ENCODE data around the gene ADAMTSL3. TPM values are rescaled to one million over a fixed set of nuclear protein-coding genes. Genes with fewer than 3 reads are reported as not detected.

The ADAMTSL3 gene
- total and polyA plus RNA-seq, 2 of the 8 experiments (the other 6 are each of a cell fraction or from before 2014, with no cell fraction given) = 0.35 to 1.4 TPM

DNA sequence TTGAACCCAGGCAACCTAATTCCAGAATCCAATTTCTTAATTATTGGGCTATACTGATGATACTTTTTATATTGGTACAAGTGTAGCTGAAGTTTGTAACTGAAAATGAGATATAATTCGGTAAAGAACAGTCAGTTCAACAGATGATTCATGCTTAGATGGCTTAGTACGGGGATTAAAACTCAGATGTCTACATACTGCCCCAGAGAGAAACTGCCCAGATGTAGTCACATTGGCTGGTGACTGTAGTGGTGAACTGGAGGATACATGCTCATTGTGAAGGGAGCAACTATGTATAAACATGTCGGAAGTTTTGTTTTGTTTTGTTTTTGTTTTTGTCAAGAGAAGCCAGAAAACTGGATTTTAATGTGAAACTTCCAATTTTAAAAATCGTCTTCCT lies 179.6 kb downstream of the ADAMTSL3 start:
- H3K56ac ChIP-seq (replicated peaks; ENCODE audit: insufficient read length, low read depth, low read length) = no peak overlapping the region
- H2BK5ac ChIP-seq (ENCODE audit: low read depth, low read length) = no peak overlapping the region
- H3K23me2 ChIP-seq (ENCODE audit: low read depth, low read length) = no peaks in the 10 kb centered on the region; the same call in 1 of the 2 replicates
- no peak overlapping the region for H4K91ac ChIP-seq (replicated peaks; ENCODE audit: insufficient read length, low read length)
- no peak overlapping the region for H2BK12ac ChIP-seq (ENCODE audit: low read depth, low read length)
- peaks cover 0 to 5% (median 0%) of the 10 kb centered on the region in 4 experiments; a peak in 1 of 7 replicates for H3K4me1 ChIP-seq (replicated peaks in 1 of 4; ENCODE audit: control insufficient read depth in 3 of 4, insufficient read depth in 4 of 4, low read length in 3 of 4)
- no peak for DNase-seq (ENCODE audit: low read depth in 1 of 2, low spot score in 2 of 2)
- no peaks in the 10 kb centered on the region for H3K79me1 ChIP-seq (ENCODE audit: low read depth, low read length)
- no peaks in the 10 kb centered on the region for H4K20me1 ChIP-seq (replicated peaks in 1 of 2; ENCODE audit: control insufficient read depth in 1 of 2, insufficient read depth in 2 of 2, low read length in 2 of 2)
- H3K4me3 ChIP-seq (ENCODE audit: extremely low read depth in 1 of 4, insufficient read depth in 2 of 4, low read depth in 3 of 4, low read length in 4 of 4) = no peak overlapping the region
- no peaks in the 10 kb centered on the region for H3K9me3 ChIP-seq (ENCODE audit: insufficient read depth in 2 of 2, low read depth in 1 of 2, low read length in 1 of 2)
- FAIRE-seq = no peak
- no peak overlapping the region for H3K9ac ChIP-seq (replicated peaks in 1 of 4; ENCODE audit: extremely low read depth in 1 of 4, low read depth in 3 of 4, low read length in 3 of 4)
- TF ChIP-seq TBP (IDR thresholded peaks at IDR 0.05; ENCODE audit: low read depth, low read length) (no peak), RBBP5 (IDR thresholded peaks at IDR 0.05; ENCODE audit: borderline replicate concordance, low read depth, low read length) (no peak), CBX8 (IDR thresholded peaks at IDR 0.05; ENCODE audit: borderline replicate concordance, low read depth, low read length) (no peak), CHD2 (IDR thresholded peaks at IDR 0.05; ENCODE audit: low read length) (no peak), SRF (IDR thresholded peaks at IDR 0.05; ENCODE audit: low read depth, low read length) (no peak)
- TF ChIP-seq, protein P1, sequence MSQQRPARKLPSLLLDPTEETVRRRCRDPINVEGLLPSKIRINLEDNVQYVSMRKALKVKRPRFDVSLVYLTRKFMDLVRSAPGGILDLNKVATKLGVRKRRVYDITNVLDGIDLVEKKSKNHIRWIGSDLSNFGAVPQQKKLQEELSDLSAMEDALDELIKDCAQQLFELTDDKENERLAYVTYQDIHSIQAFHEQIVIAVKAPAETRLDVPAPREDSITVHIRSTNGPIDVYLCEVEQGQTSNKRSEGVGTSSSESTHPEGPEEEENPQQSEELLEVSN (IDR thresholded peaks at IDR 0.05) = no peak
- TF ChIP-seq, protein P2, sequence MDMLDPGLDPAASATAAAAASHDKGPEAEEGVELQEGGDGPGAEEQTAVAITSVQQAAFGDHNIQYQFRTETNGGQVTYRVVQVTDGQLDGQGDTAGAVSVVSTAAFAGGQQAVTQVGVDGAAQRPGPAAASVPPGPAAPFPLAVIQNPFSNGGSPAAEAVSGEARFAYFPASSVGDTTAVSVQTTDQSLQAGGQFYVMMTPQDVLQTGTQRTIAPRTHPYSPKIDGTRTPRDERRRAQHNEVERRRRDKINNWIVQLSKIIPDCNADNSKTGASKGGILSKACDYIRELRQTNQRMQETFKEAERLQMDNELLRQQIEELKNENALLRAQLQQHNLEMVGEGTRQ (IDR thresholded peaks at IDR 0.05; ENCODE audit: low read length) = no peak
- TF ChIP-seq, protein P3, sequence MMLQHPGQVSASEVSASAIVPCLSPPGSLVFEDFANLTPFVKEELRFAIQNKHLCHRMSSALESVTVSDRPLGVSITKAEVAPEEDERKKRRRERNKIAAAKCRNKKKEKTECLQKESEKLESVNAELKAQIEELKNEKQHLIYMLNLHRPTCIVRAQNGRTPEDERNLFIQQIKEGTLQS (IDR thresholded peaks at IDR 0.05; ENCODE audit: insufficient read depth, low read depth, low read length) = no peak
- H3K36me3 ChIP-seq (ENCODE audit: control insufficient read depth in 2 of 4, insufficient read depth in 4 of 4, low read length in 3 of 4) = no peaks in the 10 kb centered on the region
- H2AK5ac ChIP-seq (ENCODE audit: low read depth, low read length) = no peak overlapping the region
- H2AFZ ChIP-seq (ENCODE audit: low read length) = no peak overlapping the region
- H3K18ac ChIP-seq (ENCODE audit: extremely low read depth, low read length) = no peak overlapping the region
- H2BK15ac ChIP-seq (ENCODE audit: low read length) = no peak overlapping the region
- no peak overlapping the region for H3K14ac ChIP-seq (ENCODE audit: insufficient read length)
- no peak overlapping the region for H4K8ac ChIP-seq (ENCODE audit: extremely low read depth, insufficient read depth, low read length)
- WGBS, 2 experiments (ENCODE audit: extremely low coverage in 1 of 2, insufficient coverage in 1 of 2, insufficient read length in 1 of 2, insufficient replicate concordance in 2 of 2, low coverage in 1 of 2, low lambda C conversion rate in 2 of 2, missing lambda C conversion rate in 1 of 2) = 89% methylated on average over 4 of the region's 4 CpGs; no CpG with 5 or more reads in 1 of the 2 experiments
- H3K4me2 ChIP-seq (ENCODE audit: insufficient read depth in 1 of 2, low read depth in 2 of 2, low read length in 2 of 2) = no peak overlapping the region
- no peaks in the 10 kb centered on the region for H3K79me2 ChIP-seq (ENCODE audit: control insufficient read depth in 1 of 2, insufficient read depth in 2 of 2, low read length in 2 of 2)
- ChIA-PET POLR2A (ENCODE audit: partially characterized antibody) (no interaction called here), CTCF (ENCODE audit: partially characterized antibody) (interaction anchor here (1.0 to 5.4 kb wide), 4 partner anchors 141 to 396 kb away, joined by 3 to 20 read pairs (median 4); no protein-coding TSS in a partner anchor)
- no peak overlapping the region for H3K23ac ChIP-seq (ENCODE audit: insufficient read length)
- no peak overlapping the region for H2BK20ac ChIP-seq (ENCODE audit: low read length)
- H3K4ac ChIP-seq (replicated peaks; ENCODE audit: insufficient read length, low read depth, low read length) = no peak overlapping the region
- no peaks in the 10 kb centered on the region for H3K27me3 ChIP-seq (replicated peaks in 1 of 4; ENCODE audit: control insufficient read depth in 3 of 4, extremely low read depth in 1 of 4, insufficient read depth in 3 of 4, low read length in 3 of 4)
- no peak overlapping the region for H3K27ac ChIP-seq (ENCODE audit: low read depth, low read length)
- no peak overlapping the region for H4K5ac ChIP-seq (ENCODE audit: insufficient read length, low read depth, low read length)
- H2BK120ac ChIP-seq (replicated peaks; ENCODE audit: low read depth, low read length) = no peak overlapping the region
